GM18519 (cell line): Measurements from ENCODE around the gene OR52E5.

ENCODE experiments used
- ATAC-seq: cut with Tn5 transposase; IDR thresholded peaks from one replicate; pipeline ENCODE4 v1.9.1; 2021; ENCODE audit warnings: mild to moderate bottlenecking, moderate library complexity; ENCODE audit not compliant: unreplicated experiment, low FRiP score

Gene OR52E5

DNA sequence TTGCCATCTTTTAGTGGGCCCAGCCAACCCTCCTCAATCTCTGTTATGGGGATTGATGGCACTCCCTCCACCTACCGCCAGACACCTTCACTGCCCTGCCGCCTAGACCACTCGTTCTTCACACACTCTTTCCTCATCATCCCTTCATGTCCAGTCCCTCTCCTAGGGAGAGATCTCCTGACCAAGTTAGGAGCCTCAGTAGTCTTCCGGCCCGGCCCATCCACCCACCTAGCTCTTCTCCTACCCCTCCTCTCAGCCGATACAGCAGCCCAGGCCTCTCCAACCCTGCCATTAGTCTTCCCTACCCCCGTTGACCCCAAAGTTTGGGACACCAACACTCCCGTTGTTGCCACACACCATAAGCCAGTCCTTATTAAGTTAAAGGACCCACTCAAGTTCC, 38.1 kb downstream of the OR52E5 start:
- ATAC-seq: no peak

DNA sequence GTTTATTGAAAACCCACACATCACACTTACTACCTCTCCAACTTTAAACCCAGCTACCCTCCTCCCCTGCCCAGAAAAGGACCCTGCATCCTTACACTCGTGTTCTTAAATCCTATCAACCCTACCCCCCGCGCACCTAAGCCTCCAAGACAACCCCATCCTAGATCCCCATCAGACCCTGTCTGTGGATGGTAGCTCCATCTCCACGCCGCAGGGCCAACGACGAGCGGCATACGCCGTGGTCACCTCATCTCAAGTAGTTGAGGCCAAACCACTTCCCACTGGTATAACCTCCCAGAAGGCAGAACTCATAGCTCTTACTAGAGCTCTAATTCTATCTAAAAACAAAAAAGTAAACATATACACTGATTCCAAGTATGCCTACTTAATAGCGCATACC, 39.7 kb downstream of the OR52E5 start:
- ATAC-seq: no peak

DNA sequence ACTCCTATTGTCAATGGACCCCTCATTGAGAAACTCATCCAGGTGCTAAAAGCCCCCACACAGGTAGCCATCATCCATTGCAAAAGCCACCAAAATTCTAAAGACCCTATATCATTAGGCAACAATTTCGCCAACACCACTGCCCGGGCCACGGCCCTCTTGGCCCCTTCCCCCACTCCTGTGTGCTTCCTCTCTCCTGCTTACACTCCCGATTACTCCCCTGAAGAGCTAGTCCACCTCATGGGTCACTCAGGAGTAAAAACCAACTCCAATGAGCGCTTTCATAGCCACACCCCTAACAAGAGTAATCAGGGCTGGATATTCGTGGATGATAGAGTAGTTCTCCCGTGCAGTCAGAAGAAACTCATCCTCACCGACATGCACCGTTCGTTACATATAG, 40.1 kb downstream of the OR52E5 start:
- ATAC-seq: no peak

DNA sequence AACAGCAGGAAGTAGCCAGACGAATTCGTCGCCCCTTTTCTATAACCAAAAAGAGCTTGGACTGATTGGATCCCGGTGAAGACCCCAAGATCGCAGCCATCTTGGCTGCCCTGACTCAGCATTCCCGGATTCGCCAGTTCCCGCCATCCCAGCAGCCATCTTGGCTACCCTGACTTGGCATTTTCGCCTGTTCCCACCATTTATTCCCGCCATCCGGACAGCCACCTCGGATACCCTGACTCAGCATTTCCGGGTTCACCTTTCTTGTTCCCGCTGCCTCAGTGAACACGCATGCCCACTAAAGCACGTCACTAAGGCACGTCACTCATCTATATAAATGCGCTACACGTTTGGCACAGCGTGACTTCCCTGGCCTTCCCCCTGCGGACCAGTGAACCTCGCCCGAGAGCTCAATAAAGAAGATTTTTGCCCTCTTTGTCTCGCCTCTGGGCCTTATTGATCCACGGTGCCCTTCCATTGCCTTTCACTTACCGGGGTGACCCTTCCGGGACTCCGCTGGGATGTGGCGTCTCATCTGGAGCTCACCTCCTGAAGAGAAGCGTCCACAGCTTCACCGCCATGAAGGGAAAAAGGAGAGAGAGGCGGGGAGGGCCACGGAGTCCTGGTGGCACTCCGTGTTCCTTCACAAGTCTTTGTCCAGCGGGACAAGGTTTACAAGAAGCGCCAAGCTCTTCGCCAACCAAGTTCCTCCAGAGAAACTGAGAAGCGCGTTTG, 45.0 kb downstream of the OR52E5 start:
- ATAC-seq: no peak

DNA sequence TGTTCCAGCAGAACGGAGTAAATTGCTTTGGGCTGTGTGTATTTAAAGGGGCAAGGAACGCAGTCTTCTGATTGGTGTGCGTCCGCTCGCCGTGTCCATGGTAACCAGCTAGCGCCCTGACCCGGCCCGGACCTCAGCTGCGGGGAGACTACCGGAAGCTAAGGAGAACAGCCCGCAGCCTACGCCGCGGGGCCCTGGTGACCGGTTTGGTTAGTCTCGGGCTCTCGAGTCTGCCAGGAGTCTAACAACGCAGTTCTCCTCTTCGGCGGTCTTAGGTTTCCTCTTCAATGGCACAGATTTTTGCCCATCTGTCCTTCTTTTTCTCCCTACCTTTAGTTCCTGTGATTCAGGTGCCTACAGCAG, 45.6 kb downstream of the OR52E5 start:
- ATAC-seq: no peak

DNA sequence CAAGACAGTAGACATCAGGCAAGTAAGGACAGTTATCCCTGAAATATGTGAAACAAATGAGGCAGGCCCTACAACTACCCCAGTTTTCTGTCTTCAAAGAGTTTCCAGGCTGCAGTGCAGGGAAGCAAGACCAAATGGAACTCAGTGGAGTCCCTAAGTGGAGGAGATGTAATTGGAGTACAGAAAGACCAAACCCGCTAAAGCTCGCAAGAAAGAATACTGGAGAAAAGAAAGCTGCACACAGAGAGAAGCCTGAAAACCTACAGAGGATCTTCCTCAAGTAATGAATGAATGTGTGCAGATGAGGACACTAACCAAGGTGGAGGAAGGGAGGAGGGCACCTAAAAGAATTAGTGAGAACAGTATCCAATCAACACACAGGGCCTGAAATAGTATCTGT, 47.7 kb downstream of the OR52E5 start:
- ATAC-seq: no peak

DNA sequence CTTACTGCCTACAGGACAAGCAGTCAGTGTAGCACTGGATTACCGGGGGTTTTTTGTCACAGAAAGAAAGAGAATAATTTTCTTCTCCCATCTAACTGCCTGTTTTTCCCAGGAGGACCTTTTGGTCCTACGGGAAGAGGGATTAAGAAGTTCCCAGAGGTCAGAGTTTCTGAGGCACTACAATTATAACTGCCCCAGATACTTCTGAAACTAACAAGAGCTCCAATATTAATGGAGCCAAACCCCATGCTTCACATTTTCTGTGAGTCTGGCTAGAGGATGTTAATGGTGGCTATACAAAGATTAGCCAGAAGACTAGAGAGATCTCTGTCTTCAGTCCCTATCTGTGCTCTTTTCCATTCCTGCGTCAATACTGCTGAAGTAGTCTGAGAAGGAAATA, 48.9 kb downstream of the OR52E5 start, which contains the start of gene OR56A3:
Gene OR56A3, plus strand, starts transcription at position 301 of the 400 bp plus-strand sequence. CDS start 5,096 bp downstream, outside the sequence.
- no peak for ATAC-seq
